GM18909 (cell line): ENCODE data around the gene RHBDD3.
A peak's percentile ranks its signal among the peaks of the same experiment; 100 is the strongest.

Experiments
- ATAC-seq: cut with Tn5 transposase; IDR thresholded peaks from one replicate; pipeline ENCODE4 v1.9.1; 2021; ENCODE audit warnings: mild to moderate bottlenecking; ENCODE audit not compliant: unreplicated experiment, poor library complexity

Gene RHBDD3

GRCh38 chr22:29270475-29271271, 2.9 kb upstream of the RHBDD3 start:
- no peak for ATAC-seq

DNA sequence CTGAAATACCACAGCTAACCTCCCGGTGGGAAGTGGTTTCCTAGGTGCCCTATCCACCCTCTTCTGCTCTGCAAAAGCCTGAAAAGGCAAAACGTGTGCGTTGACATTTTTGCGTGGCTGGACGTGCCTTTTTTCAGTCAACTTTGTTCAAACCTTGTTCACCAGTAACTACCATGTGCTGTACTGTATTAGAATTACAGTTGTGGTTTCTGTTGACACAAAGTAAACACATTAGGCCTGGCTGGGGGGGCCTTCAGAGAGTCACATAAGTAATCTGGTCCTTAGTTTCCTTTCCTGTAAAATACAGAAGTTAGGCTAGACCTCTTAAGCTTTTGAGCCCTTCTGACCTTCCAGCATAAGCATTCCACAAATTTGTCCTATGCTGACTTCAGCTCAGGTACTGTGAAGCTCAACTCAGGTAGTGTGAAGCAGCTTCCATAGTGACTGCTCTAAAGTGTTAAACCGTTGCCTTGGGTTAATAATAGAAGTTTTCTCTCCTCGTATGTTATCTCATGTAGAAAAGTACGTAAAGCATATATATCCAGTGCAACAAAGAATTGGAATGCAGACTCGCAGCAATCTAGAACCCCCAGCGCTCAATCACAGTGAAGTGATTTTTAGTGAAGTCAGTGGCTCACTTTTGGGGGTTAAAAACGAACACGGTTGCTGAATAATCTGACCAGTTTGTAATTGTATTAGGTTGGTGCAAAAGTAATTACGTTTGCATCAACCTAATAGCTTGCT, 2.1 kb upstream of the RHBDD3 start:
- ATAC-seq: no peak

GRCh38 chr22:29269230-29269604, 1.4 kb upstream of the RHBDD3 start:
- ATAC-seq: no peak

DNA sequence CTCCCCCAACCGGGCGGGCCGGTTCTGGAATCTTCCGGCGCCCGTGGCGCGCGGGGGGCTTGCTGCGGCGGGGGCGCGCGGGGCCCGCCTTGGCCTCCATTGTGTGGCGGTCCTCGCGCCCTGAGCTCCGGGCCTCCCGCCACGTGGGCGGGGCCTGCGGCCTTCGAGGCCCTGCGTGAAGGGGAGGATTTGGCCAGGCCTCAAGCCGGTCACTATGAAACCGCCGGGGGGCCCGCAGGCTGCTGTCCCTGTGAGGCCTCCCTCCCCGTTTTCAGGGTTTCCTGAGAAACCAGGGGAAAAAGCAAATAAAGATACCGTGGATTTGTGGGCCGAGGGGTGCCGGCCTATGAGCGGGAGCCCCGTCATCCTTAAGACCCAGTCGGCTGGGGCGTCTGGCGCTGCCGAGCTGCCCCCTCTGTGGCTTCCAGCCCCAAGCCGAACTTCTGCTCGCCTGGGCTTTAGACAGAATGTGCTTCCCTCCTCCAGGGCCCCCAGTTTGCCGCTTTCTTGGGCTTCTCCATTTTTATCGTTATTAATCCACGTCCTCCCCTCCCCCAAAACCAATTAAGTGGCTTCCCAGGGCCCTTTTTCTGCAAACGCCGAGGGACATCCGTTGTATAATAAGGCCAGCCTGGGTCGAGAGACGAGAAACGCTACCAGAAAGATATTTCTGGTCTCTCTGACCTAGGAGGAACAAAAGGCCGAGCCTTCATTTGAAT, 889 bp upstream of the RHBDD3 start:
- ATAC-seq: peak; percentile 24

DNA sequence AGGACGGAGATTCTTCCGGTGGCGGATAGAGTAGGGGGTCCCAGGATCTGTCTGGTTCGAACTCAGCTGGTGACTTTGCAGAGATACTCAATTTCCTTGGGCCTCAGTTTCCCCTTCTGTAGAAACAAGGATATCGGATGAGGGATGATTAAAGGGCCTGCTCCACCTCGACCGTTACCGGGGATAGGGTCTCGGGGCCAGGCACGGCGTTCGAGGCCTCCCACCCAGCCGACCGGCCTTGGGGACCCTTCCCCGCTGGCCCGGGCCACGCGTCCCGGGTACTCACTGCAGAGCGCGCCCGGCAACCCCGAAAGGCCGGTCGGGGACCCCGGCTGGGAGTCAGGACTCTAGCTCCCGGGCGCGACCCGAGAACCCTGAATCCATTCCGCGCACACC, 321 bp downstream of the RHBDD3 start:
- ATAC-seq: no peak

DNA sequence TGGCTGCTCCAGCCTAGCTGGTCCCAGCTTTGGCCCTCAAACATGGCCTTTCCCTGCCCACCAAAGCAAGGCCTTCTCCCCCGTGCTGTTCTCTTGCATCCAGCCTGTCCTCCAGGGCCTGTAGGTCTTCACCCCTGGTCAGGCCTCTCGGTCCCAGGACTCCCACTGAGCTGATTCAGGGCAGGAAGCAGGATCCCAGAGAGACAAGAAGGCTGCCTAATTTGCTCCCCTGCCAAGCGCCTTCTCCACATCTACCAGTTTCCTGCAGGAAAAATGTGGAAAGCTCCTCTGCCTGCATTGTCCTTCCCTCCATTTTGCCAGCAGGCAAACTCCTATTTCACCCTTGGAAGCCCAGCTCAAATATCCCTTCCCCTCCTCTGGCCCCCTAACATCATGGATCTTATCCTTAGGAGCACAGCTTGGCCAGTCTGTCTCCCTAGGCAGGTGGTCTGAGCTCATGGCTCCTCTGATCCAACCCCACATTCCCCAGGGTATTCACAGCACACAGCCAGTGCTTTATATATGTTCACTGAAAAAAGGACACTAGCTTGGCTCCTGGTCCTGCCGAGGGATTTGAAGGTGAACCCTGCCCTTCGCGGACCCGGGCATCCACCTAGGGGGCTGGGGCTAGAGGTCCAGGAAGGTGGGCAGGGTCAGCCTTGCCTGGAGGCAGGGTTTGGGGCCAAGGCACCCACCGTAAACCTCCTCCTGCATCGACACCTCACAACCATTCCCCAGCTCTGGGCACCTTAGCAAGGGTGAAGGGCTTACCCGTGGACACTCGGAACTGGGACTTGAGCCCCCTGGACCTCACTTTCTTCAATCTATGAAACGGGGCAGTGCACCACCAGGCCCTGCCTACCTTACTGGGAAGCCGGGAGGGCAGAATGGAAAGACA, 968 bp downstream of the RHBDD3 start:
- no peak for ATAC-seq

DNA sequence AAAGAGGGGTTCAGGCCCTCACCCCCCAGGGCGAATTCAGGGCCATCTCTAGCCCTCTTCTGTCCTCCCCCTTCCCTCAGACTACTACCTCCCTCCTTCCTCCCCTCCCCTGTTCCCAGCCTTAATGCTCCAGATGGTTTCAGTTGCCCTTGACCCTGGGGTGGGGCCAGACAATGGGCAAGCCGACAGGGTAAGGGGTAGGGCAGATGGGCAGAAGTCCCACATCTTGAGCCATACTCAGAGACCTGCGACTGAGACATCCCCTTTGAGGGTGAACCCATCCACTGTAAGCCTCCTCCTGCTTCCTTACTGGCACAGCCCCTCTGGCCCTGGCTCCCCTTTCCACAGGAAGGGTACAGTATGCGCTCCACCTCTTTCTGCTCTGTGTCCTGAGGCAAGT, 1.9 kb downstream of the RHBDD3 start:
- ATAC-seq: no peak

DNA sequence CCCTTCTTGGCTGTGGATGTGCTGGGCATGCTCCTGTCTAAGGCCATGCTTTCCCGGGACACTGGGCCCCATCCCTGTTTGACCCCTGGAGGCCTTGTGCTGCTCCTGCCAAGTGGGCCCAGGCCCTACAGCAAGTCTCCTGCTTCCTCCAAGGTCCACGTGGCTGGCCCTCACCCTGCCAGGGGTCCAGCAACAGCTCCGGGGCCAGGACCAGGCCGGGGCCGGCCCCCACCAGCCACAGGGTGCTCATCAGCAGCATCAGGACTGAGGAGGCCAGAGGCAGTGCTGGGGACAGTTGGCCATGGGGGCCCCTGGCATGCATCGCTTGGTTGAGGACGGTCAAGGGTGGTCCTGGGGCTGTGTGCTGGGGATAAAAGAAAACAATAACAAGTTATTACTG, 2.5 kb downstream of the RHBDD3 start:
- no peak for ATAC-seq

DNA sequence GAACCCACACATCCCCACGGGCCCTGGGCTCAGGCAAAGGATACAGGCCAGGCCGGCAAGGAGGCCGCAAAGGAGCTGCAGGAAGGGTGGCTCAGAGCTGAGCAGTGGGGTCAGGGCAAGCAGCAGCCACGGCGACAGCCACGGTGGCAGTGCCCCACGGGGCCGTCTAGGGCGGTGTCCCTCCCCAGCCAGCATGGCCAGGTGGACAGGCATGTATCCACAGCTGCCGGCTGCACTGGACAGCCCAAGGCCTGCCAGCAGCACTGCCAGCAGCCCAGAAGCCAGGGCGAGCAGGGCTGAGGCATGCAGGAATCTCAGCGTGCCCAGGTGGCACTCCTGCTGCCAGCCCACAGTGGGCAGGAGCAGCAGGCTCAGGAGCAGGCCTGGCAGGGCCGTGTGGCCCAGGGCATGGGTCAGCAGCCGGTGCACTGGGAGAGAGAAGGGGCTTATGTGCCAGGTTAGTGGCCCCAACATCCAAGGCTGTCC, 3.9 kb downstream of the RHBDD3 start:
- ATAC-seq: no peak

DNA sequence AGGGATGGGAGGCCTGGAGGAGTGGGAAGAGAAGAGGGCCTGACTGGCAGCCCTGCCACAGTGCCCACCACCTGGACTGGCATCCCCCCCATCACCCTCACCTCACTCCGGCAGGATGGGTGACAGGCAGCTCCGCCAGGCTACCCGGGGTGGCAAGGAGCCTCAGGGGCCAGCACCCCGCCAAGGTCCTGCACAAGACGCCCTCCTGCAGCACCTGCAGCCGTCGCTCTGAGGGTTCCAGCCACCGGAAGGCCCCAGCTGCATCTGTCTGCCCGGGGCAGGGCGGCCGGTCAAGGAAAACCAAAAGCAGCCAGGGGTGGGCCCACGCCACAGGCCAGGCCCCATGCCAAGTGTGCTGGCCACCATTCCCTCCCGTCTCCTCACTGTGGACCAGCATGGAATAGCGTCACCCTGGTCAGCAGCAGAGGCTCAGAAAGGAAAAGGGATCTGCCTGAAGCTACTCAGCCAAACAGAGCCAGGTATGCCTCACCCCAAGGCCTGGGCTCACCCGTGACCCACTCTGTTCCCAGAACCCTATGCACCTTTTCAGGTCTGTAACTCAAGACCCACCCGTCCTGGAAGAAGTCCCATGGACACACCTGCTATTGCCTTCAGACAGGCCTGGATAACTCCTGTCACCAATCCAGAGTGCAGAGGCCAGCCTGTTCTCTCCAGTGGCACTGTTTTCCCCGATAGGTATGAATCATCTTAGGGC, 7.0 kb downstream of the RHBDD3 start:
- ATAC-seq: no peak

GRCh38 chr22:29260031-29260560, 7.7 kb downstream of the RHBDD3 start:
- ATAC-seq: no peak

- ATAC-seq: no peak
Observed at GRCh38 chr22:29259253-29259899, 8.4 kb downstream of the RHBDD3 start.

DNA sequence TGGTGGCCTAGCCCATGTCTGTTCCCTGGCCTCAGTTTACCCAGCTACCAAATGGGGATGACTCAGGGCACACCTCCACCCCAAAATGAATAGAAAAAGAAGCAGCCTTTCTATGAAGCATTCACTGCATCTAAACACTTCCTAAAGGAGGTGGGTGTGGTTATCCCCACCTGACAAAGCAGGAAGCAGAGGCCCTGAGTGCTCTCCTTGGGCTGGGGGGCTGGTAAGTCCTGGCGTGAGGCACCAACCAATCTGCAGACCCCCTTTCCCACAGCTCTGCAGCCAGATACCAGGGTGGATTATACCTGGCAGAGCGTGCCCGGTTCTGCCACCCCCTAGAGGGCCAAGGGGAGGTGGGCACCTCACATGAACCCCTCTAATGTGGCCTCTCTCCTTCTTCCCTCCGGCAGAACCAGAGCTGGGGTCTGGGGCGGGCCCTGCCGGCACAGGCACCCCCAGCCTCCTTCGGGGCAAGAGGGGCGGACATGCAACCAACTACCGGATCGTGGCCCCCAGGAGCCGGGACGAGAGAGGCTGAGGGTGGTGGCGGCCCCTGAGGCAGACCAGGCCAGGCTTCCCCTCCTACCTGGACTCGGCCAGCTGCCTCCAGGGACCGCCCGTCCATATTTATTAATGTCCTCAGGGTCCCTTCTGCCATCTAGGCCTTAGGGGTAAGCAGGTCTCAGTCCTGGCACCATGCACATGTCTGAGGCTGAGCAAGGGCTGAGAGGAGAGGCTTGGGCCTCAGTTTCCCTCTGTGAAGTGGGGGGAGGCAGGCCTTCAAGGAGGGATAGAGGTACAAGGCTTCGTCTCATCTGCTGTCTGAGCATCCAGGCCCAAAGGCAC, 9.2 kb downstream of the RHBDD3 start:
- ATAC-seq: no peak

- ATAC-seq: no peak
Observed at GRCh38 chr22:29257751-29258181, 10.0 kb downstream of the RHBDD3 start.

DNA sequence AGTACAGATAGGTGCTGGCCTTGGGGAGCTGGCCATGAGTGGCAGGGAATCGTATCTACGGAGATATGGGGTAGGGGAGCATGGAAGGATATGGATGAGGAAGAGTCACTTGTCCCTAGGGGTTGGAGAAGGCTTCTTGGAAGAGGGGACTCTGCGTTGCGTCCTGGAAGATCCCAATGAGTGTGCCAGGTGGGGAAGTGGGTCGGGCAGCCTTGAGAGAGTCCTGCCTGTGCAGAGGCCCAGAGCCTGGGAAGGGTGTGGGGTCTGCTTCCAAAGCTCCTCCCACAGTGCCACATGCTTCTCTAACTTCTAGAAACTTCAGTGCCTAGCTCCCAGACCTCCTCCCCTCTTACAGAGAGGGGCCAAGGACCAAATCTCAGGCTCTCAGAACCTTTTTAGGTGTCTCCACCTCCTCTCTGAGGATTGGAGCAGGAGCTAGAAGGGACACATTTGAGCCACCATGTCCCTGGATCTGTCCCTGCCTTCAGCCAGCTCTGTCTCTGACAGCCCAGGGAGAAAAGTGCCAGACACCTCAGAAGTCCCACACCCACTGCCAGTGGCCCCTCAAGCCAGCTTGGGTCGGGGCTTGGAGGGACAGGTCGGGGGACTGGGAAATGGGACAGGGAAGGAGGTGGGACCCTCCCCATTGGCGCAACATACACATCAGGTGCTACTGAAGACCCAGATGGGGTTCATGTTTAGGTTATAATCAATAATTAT, 11.0 kb downstream of the RHBDD3 start:
- ATAC-seq: no peak

GRCh38 chr22:29255064-29255621, 12.6 kb downstream of the RHBDD3 start:
- ATAC-seq: no peak

DNA sequence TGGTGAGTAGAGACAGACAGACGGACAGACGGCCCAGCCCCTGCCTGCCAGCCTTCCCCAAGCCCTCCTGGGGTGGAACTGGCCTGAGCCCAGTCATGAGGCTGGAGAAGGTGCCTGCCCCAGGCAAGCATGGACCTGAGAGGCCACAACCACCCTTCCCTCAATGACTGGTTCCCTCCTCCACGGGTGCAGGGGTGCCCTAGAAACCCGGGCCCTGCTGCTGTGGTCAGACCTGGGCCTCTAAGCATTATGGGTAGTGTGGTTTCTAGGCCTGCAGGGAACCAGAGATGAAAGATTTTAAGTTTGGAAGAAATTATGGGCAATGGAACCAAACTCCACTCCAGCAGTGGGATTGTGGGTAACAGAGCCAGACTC, 13.5 kb downstream of the RHBDD3 start:
- no peak for ATAC-seq
